Fibroblast of the aortic adventitia (primary cell): ENCODE measurements around the gene CCDC192. TPM values are rescaled to one million over a fixed set of nuclear protein-coding genes. Genes with fewer than 3 reads are reported as not detected.

ENCODE experiments used
- DNase-seq: peaks from one replicate; pipeline ENCODE4 v3.0.0-alpha.2; 2010; ENCODE audit warnings: low read depth
- H3K4me3 ChIP-seq: 2 replicates; pipeline ENCODE4 v1.5.1; 2011; ENCODE audit warnings: low read depth, mild to moderate bottlenecking, control low read depth, low read length, moderate library complexity
- CTCF ChIP-seq: IDR thresholded peaks from 2 replicates; pipeline ENCODE4 v1.5.1; 2011; ENCODE audit warnings: mild to moderate bottlenecking, low read length, control low read depth, inconsistent platforms; ENCODE audit not compliant: insufficient read depth
- total RNA-seq: library from RNA; depleted of rRNA; stranded (reverse); fragments of >200 nt; gene quantifications from 2 replicates; pipeline ENCODE4 v1.2.3, GENCODE V29; 2012; ENCODE audit warnings: low replicate concordance

Gene CCDC192
- total RNA-seq, 1 donor = not detected

- no peak for DNase-seq
- no peak for TF ChIP-seq CTCF
- H3K4me3 ChIP-seq = no peak overlapping the region
Measured at GRCh38 chr5:127919006-127919796, 216.0 kb downstream of the CCDC192 start.

GRCh38 chr5:127919818-127920217 lies 216.6 kb downstream of the CCDC192 start:
- TF ChIP-seq CTCF = no peak
- no peak for DNase-seq
- no peak overlapping the region for H3K4me3 ChIP-seq

GRCh38 chr5:127920936-127921335 lies 217.7 kb downstream of the CCDC192 start:
- no peak overlapping the region for H3K4me3 ChIP-seq
- TF ChIP-seq CTCF = no peak
- no peak for DNase-seq

- no peak for DNase-seq
- H3K4me3 ChIP-seq = no peak overlapping the region
- TF ChIP-seq CTCF = no peak
Measured at GRCh38 chr5:127922603-127923002, 219.4 kb downstream of the CCDC192 start.

GRCh38 chr5:127923804-127924570 lies 220.8 kb downstream of the CCDC192 start:
- H3K4me3 ChIP-seq = no peak overlapping the region
- no peak for TF ChIP-seq CTCF
- no peak for DNase-seq

GRCh38 chr5:127924606-127925005 lies 221.4 kb downstream of the CCDC192 start:
- TF ChIP-seq CTCF = no peak
- DNase-seq = no peak

More at GRCh38 chr5:127924606-127925005, 221.4 kb downstream of the CCDC192 start:
- H3K4me3 ChIP-seq = no peak overlapping the region
